Activated CD4-positive, alpha-beta T cell treated with anti-CD3 and anti-CD28 coated beads for 48 hours (primary cell): ENCODE measurements around the gene PTP4A1.

Experiments
- DNase-seq: peaks from one replicate; pipeline ENCODE4 v3.0.0-alpha.2; 2020

PTP4A1 gene

DNA sequence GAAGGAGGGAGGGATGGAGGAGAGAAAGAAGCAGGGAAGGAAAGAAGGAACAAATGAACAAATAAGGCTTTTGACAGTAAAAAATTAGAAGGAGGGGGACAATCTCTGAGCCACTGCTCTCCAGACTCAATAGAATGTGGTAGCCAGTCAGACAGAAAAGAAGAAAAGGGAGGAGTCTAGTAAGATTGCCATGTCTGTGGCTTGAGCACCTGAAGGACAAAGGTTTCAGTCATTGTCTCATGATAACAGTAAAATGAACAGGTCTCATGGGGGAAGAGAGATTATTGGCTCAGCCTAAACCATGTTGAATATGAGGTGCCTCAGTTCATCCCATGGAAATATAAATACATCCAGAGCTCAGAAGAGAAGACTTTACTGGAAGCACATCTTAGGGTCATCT is 14.0 kb upstream of the PTP4A1 start:
- no peak for DNase-seq

DNA sequence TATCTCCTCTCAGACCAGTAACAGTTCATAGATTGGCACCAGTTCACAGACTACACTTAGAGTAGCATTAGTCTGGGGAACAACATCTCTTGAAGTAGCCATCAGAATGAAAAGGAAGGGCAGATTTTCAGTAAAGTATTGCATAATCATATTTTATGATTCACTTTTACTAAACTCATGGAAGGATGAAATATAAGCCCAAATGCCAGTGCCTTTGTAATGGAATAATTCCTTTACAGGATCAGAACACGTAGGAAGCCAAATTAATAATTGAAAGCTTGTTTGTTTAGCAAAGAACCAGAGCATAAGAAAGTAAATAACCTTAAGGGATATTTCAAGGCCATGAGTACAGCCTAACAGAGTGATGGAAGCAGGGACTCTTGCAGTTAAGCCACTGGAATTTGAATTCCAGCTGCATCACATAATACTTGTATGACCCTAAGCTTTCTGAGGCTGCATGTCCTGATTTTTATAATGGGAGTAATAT is 11.4 kb upstream of the PTP4A1 start:
- DNase-seq = no peak

DNA sequence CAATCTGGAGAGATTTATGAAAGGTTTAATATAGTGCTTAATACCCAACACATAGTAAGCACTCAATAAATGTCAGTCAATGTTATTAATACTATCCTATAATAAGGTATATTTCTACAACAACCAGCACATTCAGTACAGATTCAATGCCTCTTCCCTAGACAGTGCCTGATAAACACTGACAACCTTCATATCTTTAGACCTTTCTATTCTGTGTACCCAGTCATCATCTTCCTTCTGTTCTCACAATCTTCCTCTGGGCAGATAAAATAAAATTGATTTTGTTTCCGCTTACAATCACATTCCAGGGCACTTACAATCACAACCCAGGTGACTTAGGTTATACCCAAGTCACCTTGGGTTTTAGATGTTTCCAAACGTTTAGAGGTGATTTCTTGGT is 11.0 kb upstream of the PTP4A1 start:
- DNase-seq = no peak

DNA sequence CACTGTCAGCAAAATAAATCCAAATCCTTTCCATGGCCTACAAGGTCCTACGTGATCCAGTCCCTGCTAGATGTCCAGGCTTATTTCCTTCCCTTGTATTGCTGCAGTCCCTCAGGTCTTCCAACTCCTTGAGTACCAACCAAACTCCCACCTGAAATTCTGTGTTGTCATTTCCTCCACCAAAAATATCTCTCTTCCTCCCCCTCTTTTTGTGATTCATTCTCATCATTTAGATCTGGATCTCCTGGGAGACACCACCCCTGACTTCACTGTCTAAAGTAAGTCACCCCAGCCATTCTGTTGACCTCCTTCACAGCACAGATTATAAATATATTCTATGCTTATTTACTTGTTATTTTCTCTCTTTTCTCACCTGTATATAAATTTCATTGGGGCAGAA is 9.0 kb upstream of the PTP4A1 start:
- no peak for DNase-seq

DNA sequence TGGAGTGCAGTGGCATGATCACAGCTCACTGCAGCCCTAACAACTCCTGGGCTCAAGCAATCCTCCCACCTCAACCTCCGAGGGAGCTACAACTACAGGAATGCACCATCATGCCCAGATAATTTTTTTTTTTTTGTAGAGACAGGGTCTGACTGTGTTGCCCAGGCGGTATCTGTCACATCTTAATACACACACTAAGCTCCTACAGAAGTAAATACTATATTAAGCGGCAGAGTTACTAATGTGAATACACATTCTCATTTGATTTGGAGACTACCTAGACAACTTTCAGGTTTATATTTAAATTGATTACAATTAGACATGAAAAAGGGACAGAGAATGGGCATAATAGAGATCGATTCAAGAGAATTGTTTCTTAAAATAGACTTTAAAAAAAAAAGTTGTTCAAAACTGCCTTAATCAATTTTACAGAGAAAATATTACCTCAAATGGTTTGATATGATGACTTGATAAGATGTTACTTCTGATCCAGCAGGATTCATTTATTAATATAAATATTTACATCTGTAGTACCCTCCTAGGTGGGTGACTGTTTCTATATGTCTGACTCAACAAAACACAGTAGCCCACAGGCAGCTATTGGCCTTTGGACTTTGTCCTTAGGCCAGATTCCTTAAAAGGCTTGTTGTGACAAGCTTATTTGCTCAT is 7.1 kb upstream of the PTP4A1 start:
- no peak for DNase-seq

DNA sequence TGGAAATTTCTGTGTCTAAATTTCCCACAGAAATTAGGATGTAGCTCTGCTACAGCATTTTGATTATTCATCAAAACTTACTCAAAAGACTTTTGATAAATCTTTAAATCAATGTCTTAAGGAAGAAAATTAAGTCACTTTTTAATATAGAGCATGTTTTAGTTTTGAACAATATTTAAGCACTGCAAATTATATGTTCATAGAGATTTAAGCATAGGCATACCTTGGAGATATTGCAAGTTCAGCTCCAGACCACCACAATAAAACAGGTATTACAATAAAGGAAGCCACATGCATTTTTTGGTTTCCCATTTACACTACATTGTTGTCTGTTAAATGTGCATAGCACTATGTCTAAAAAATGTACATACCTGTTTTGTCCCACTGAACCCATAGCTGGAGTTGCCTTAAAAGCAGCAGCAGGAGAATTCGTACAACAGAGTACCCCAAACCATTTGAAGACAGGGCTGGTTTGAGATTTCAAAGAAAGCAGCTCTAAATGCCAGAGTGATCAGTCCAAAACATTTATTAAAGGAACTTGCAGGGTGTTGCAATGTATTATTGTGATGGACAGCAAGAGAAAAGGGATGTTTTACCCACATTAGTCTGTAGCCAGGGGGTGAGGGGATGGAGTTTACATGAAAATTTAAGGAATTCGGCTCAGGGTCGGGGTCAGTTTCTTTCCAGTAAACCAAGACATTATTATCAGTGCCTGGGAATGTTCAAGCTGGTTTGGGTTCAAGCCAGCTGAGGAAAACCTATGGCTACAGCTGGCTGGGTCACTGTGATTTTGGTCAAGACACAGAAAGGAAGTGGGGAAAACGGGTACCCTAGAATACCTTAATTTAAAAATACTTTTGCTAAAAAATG is 6.3 kb upstream of the PTP4A1 start:
- no peak for DNase-seq

DNA sequence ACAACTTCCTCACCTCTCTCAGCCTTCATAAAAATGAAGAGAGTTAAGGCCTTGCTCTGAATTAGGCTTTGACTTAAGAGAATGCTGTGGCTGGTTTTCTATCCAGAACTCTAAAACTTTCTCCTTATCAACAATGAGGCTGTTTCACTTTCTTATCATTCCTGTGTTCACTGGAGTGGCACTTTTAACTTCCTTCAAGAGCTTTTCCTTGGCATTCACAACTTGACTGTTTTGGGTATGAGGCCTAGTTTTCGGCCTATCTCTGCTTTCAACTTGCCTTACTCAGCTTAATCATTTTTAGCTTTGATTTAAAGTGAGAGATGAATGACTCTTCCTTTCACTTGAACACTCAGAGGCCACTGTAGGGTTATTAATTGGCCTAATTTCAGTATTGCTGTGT is 4.3 kb upstream of the PTP4A1 start:
- no peak for DNase-seq

DNA sequence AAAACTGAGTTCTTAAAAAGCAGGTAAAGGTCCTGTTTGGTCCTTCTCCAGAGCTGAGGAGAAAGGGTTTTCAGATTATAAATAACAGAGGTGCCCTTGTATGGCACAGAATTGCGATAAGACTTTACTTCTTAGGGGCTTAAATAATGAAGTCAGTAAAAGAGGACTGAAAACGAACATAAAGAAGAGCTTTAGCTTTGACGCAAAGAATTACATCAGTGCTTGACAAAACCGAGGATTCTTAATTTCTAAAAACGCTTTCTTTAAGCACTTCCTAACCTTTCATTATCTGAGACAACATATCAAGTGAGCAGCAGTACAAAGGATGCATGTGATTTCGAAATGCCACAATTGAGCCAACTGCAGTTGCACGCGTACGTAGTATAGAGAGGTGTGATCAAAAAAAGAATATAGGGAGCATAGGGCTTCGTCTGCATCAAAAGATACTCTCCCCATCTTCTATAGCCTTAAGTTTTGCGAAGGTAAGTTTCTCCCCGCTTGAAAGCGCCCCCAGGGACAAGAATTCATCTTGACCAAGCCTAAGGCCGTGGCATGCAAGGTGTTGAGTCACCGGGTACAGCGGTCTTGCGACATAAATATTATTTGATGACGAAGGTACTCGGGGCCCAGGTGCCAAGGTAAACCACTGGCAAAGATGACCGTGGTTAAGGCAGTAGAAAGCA is 778 bp upstream of the PTP4A1 start:
- peak; percentile 59 for DNase-seq

DNA sequence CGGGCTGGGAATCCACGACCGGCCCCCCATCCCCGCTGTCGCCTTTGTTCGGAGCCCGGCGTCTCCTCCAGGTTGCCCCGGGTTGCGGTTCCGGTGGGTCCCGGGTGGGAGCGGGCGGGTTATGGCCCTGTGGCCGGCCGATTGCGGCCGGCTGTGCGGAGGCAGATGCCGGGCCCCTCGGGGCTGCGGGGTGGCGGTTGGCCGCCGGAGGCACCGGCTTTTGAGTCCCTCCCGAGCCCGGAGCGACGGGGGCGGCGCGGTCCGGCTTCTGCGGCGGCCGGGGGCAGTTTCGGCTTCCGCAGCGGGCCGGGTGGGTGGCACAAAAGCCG is 431 bp downstream of the PTP4A1 start:
- DNase-seq = no peak

DNA sequence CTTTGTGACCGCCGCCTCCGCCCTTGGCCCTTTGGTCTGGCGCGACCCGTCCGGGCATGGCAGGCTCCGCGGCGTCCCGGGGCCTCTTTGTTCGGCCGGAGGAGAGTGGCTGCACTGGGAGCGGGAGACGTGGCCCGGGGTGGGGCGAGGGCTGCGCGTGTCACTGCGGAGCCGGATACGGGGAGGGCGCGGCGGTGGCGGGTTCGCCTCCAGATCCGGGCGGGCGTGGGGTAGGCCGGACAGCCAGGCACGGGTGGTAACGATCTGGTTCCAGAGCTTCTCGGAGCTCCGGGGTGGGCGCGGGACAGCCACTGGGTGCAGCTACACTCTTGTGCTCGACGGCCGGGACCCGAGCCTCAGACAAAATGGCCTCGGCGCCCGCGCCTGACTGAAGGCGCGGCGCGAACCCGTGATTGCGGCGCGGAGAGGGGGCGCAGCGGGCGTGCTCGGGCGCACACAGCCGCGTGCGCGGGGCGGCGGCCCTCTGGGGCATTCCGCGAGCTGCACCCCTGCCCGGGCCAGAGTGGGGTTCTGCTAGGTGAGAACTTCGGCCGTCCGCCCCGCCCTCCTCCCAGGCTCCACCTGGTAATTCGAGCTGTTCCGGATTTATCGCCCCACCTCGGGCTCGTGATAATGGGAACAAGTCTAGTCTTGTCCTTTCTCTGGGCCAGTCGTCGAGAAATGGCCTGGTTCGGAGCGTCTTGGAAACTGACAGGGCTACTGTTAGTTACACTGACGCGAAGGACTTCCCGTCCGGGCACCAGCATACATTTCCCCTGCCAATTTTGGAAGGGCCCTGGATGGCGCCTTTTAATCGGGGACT is 1.0 kb downstream of the PTP4A1 start:
- peak; percentile 73 for DNase-seq

DNA sequence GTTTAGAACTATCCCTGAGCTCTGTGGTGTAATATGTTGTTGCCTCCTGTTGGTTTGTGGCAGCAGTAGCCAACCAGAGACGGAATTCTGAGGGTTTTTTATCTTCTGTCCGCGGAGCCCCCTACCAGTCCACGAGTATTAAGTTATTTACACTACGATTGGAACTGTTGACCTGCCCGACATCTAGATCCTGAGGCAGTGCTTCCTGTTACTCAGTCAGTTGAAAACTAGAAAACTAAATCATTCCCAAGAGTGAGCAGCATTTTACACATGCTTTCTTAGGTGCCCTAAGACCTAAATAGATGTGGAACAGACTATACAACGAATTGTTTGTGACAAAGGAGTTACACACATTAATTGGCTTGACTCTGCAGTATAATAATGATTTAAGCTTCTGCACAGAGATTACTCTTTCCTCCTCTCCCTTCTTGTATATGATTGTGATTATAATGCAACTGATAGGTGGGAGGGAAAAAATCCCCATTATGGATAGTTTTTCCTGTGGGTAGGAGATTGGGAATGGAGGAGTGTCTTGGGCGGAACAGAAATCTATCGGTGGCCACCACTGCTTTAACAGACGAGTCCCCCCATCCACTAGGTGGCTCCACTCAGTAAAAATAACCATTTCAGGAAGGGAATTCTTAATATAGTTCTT is 1.7 kb downstream of the PTP4A1 start:
- peak; percentile 57 for DNase-seq

DNA sequence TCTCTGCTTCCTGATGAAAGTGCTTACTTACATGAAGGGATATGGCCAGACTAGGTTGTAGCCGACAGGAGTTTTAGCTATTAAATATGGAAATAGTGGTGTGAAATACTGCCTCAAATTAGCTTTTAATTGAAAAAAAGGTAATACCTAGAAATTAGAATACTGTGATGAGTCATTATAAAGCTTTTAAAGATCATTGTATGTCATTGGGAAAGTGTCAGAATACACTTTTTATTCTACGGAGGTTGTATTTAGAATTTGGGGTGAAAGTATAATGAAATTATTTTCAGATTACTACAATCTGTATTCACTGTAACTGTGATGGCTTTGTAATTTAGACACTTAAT is 2.2 kb downstream of the PTP4A1 start:
- no peak for DNase-seq

DNA sequence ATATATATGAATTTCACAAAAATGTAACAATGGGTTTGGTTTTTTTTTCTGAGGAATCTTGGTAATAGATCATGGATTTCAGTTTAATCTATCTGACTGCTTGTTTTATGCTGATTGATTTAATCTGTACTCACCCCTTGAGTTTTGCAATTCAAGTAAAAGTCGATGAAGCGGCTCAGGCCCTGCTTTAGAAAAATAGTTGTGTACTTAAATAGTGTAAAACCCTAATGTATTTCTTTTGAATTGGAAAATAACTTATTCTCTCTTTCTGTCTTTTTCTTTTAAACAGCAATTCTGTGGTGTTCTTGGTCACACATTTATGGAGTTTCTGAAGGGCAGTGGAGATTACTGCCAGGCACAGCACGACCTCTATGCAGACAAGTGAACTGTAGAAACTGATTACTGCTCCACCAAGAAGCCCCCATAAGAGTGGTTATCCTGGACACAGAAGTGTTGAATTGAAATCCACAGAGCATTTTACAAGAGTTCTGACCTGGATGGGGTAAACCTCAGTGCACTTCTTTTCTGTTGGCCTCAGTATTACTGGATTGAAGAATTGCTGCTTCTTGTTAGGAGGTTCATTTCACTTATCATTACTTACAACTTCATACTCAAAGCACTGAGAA is 4.0 kb downstream of the PTP4A1 start:
- DNase-seq = no peak

DNA sequence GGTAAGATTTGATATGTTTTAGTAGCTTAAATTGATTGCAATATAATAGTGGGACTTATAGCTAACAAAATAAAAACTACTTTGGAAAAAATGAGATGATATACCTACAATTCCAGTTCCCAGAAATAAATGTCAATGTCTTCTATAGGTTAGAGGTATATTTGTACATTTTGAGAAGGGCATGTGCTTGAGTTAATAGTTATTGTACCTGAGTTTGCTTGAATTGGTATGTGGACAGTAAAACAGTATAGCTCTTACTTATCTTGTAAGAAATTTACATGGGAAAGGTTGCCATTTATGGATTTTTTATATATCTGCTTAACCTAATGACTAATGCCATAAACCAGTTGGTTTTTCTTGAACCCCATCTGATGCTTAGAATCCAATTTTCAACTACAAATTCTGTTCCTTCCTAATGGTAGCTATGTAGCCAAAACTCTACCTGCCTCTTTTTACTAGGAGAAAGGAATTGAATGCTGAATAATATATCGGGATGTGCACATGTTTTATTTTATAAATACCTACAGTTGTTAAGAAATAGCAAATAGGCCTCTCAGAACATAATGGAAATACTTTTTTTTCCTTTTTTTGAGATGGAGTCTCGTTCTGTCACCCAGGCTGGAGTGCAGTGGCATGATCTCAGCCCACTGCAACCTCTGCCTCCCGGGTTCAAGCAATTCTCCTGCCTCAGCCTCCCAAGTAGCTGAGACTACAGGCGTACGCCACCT is 4.9 kb downstream of the PTP4A1 start:
- DNase-seq = no peak

DNA sequence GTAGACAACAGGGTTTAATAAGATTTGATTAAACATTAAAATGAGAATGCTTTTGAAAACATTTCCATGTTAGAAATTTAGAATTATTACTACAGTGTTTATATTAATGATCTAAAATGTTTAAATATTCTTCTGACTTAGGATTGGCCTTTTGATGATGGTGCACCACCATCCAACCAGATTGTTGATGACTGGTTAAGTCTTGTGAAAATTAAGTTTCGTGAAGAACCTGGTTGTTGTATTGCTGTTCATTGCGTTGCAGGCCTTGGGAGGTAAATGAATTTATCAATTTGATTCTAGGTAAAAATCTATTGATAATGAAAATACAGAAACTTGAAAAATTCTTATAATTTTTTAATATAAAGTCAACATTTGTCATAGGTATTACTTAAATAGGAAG is 6.5 kb downstream of the PTP4A1 start:
- DNase-seq = no peak

DNA sequence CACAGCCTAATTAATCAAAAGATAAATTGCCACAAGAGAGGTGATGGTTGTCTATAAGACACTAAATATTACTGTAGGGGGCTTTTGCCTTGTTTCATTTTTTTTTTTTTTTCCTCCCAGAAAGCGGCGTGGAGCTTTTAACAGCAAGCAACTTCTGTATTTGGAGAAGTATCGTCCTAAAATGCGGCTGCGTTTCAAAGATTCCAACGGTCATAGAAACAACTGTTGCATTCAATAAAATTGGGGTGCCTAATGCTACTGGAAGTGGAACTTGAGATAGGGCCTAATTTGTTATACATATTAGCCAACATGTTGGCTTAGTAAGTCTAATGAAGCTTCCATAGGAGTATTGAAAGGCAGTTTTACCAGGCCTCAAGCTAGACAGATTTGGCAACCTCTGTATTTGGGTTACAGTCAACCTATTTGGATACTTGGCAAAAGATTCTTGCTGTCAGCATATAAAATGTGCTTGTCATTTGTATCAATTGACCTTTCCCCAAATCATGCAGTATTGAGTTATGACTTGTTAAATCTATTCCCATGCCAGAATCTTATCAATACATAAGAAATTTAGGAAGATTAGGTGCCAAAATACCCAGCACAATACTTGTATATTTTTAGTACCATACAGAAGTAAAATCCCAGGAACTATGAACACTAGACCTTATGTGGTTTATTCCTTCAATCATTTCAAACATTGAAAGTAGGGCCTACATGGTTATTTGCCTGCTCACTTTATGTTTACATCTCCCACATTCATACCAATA is 7.8 kb downstream of the PTP4A1 start:
- DNase-seq = no peak

DNA sequence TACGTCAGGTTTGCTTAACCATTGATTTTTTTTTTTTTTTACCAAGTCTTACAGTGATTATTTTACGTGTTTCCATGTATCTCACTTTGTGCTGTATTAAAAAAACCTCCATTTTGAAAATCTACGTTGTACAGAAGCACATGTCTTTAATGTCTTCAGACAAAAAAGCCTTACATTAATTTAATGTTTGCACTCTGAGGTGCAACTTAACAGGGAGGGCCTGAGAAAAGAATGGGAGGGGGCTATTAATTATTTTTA is 8.4 kb downstream of the PTP4A1 start:
- DNase-seq = no peak

DNA sequence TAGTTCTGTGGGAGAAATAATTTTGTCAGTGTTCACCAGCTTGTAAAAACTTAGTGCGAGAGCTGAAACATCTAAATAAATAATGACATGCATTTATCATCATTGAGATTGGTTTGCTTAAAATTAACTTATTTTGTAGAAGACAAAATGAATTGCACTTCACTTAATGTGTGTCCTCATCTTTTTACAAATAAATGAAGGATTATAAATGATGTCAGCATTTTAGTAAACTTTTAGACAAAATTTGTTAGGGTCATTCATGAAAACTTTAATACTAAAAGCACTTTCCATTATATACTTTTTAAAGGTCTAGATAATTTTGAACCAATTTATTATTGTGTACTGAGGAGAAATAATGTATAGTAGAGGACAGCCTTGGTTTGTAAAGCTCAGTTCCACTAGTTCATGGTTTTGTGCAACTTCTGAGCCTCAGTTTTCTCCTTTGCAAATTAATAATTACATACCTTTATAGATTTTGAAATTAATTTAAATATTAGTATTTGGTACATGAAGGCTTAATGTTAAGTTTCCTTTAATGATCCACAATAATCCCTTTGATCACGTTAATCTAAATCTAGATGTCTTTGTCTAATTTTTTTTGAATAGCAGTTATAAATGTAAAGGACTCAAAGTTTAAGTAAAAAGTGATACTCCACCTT is 9.2 kb downstream of the PTP4A1 start:
- DNase-seq = no peak

DNA sequence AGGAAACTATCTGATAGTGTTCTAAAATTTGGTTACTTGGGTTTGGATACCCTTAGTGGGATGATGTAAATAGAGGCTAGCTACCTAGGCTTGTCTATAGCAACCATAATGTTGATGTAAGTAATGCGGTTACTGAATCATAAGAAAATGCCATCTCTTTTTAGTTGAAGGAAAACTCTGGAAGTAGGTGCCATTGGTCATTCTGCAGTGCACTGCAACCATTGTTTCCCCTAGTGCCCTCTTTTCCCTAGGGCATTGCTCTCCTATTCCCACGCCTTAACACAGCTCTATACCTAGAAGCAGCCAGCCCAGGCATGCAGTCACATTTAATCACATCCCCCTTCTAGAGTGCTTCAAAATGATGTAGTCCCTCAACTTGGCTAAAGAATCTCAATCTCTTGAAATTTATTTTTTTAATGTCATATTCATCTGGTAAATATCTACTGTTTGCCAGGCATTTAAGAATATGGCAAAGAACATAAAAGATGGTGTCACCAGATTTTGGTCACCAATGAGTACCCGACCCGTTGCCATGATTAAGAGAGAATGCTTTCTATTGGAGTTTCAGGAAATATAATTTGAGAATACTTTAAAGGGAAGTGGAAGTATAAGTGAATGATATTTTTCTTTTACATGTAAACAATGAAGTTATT is 10.4 kb downstream of the PTP4A1 start:
- DNase-seq = no peak

DNA sequence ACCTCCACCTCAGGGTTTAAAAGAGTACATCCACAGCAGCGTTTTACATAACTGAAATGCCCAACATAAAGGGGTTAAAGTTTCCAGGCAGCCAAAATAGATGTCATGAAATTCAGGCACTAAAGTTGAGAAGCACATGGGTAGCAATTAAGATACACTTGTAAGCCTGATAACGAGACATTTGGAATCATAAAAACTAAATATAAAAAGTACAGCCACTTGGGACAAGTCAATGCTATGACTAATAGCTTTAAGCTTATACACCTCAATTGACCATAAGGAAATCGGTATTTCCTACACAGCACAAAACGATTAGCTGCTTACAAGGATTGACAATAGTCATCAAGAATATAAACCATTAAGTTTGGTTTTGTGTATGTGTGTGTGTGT is 11.8 kb downstream of the PTP4A1 start:
- no peak for DNase-seq
